AG04450 (cell line): ENCODE data around the gene ADGRV1. TPM values are rescaled to one million over a fixed set of nuclear protein-coding genes. Genes with fewer than 3 reads are reported as not detected.

Experiments used
- CTCF ChIA-PET: fragments of 300-600, 350-600 bp; formaldehyde crosslinking; extraction: SDS; loops from one replicate; lab custom pipeline; 2022; ENCODE audit warnings: antibody characterized with exemption, inconsistent platforms; lab: Charles Lee
- POLR2A ChIA-PET: fragments of 350-600 bp; formaldehyde crosslinking; extraction: SDS; loops from one replicate; lab custom pipeline; 2021; ENCODE audit warnings: antibody characterized with exemption, inconsistent platforms; lab: Yijun Ruan, JAX
- DNase-seq: peaks from one replicate; pipeline ENCODE4 v3.0.0-alpha.2; 2011; ENCODE audit warnings: low read depth, low spot score
- H3K27ac ChIP-seq: one replicate; pipeline ENCODE4 v1.5.1; 2012; ENCODE audit warnings: low read depth, low read length, control low read depth
- H3K27me3 ChIP-seq: one replicate; pipeline ENCODE4 v1.6.0; 2012; ENCODE audit warnings: low read length; ENCODE audit not compliant: control insufficient read depth, insufficient read depth
- H3K4me3 ChIP-seq: 2 replicates; pipeline ENCODE4 v1.5.1; 2011; ENCODE audit warnings: mild to moderate bottlenecking, low read depth, low read length, control low read depth
- H3K9me3 ChIP-seq: 2 replicates; pipeline ENCODE4 v1.5.1; 2012; ENCODE audit warnings: low read length; ENCODE audit not compliant: control insufficient read depth, insufficient read depth
- CTCF ChIP-seq: IDR thresholded peaks from 2 replicates; pipeline ENCODE4 v1.5.1; 2011; ENCODE audit warnings: low read depth, low read length, control low read depth, inconsistent platforms
- polyA plus RNA-seq: library from polyadenylated mRNA; depleted of rRNA; stranded (reverse); fragments of >200 nt; gene quantifications from 2 replicates; pipeline ENCODE4 v1.2.3, GENCODE V29; 2011

ADGRV1 gene
- polyA plus RNA-seq, 1 experiment = 0.06 TPM

GRCh38 chr5:90626493-90626892 lies 67.9 kb downstream of the ADGRV1 start:
- Histone ChIP-seq H3K27ac (no peak overlapping the region), H3K9me3 (no peaks in the 10 kb centered on the region), H3K27me3 (no peaks in the 10 kb centered on the region), H3K4me3 (no peak overlapping the region)
- DNase-seq = no peak
- CTCF ChIA-PET = no interaction called here
- POLR2A ChIA-PET = no interaction called here
- no peak for TF ChIP-seq CTCF

GRCh38 chr5:90628492-90628891 lies 69.9 kb downstream of the ADGRV1 start:
- CTCF ChIA-PET = interaction anchor here (0.5 kb wide), 1 partner anchor 24 kb away, joined by 3 read pairs; no protein-coding TSS in a partner anchor
- Histone ChIP-seq H3K9me3 (no peaks in the 10 kb centered on the region), H3K4me3 (no peak overlapping the region), H3K27me3 (no peaks in the 10 kb centered on the region), H3K27ac (no peak overlapping the region)
- TF ChIP-seq CTCF = no peak
- DNase-seq = no peak
- POLR2A ChIA-PET = no interaction called here

- Histone ChIP-seq H3K9me3 (no peaks in the 10 kb centered on the region), H3K27ac (no peak overlapping the region), H3K4me3 (no peak overlapping the region), H3K27me3 (no peaks in the 10 kb centered on the region)
- POLR2A ChIA-PET = no interaction called here
- TF ChIP-seq CTCF = no peak
- DNase-seq = no peak
- CTCF ChIA-PET = no interaction called here
Observed at GRCh38 chr5:90632791-90633190, 74.2 kb downstream of the ADGRV1 start.

- no peak for TF ChIP-seq CTCF
- DNase-seq = no peak
- ChIA-PET CTCF (interaction anchor here (0.9 kb wide), 1 partner anchor 197 kb away, joined by 3 read pairs; no protein-coding TSS in a partner anchor), POLR2A (no interaction called here)
- H3K27me3 ChIP-seq = no peaks in the 10 kb centered on the region
- H3K4me3 ChIP-seq = no peak overlapping the region
- no peak overlapping the region for H3K27ac ChIP-seq
- no peaks in the 10 kb centered on the region for H3K9me3 ChIP-seq
Observed at GRCh38 chr5:90636948-90637347, 78.4 kb downstream of the ADGRV1 start.

GRCh38 chr5:90637731-90638130 lies 79.1 kb downstream of the ADGRV1 start:
- no peak for DNase-seq
- POLR2A ChIA-PET = no interaction called here
- TF ChIP-seq CTCF = no peak
- H3K4me3 ChIP-seq = no peak overlapping the region
- H3K27ac ChIP-seq = no peak overlapping the region
- no peaks in the 10 kb centered on the region for H3K9me3 ChIP-seq
- no peaks in the 10 kb centered on the region for H3K27me3 ChIP-seq
- CTCF ChIA-PET = no interaction called here
